HepG2 (cell line): ENCODE results near the gene TMX3. TPM values are rescaled to one million over a fixed set of nuclear protein-coding genes. Genes with fewer than 3 reads are reported as not detected.

Experiments
- ATAC-seq: fragments of 200-7000 bp; cut with Tn5 transposase; 3 replicates; pipeline ENCODE4 v1.9.1; 2020; ENCODE audit warnings: mild to moderate bottlenecking, moderate library complexity
- BruUV-seq: library from RNA; stranded (reverse); fragments of 400-500 nt; replicated peaks from 2 replicates; lab custom pipeline; 2021; lab: Mats Ljungman, UMichigan
- CTCF ChIA-PET: fragments of 300-600 bp; formaldehyde crosslinking; extraction: SDS; loops from one replicate; lab custom pipeline; 2021; ENCODE audit warnings: low total read pairs, inconsistent platforms, low intra/inter-chr PET ratio; lab: Yijun Ruan, JAX
- POLR2A ChIA-PET: fragments of 350-600 bp; sonication (Branson Sonifier 250); formaldehyde crosslinking; loops from one replicate; lab custom pipeline; 2020; ENCODE audit warnings: antibody characterized with exemption, inconsistent platforms; lab: Yijun Ruan, JAX
- DNase-seq: peaks from one replicate; pipeline ENCODE4 v3.0.0-alpha.2; 2015; ENCODE audit warnings: low spot score
- FAIRE-seq: peaks from 3 replicates; lab custom pipeline; 2011; peaks lifted over from hg19 to GRCh38; lab: Jason Lieb, UNC
- H2AFZ ChIP-seq: one replicate; pipeline ENCODE4 v1.6.1; 2011; ENCODE audit warnings: low read length, inconsistent platforms
- H3K27ac ChIP-seq: fragments of 300-600 bp; 3 replicates; pipeline ENCODE4 v1.8.0; 2011; ENCODE audit warnings: mixed run types, mild to moderate bottlenecking, mixed read lengths, low read length, inconsistent platforms; ENCODE audit not compliant: insufficient read depth; ENCODE audit errors: extremely low read length
- H3K27me3 ChIP-seq, 2 experiments: fragments of 200-600 bp in 1 of 2; 2 replicates in 1 of 2; 3 replicates in 1 of 2; pipeline versions ENCODE4 v1.6.0 to v1.8.0; 2011; ENCODE audit warnings: low read length in 2 of 2, mild to moderate bottlenecking in 2 of 2, moderate library complexity in 2 of 2, inconsistent platforms in 1 of 2; ENCODE audit not compliant: insufficient read depth in 2 of 2, control insufficient read depth in 1 of 2
- H3K36me3 ChIP-seq, 2 experiments: fragments of 200-600 bp in 1 of 2; replicated peaks in 1 of 2; 2 replicates in 1 of 2; 3 replicates in 1 of 2; pipeline versions ENCODE4 v1.5.1 to v1.8.0; 2011; ENCODE audit warnings: low read length in 2 of 2, inconsistent platforms in 1 of 2; ENCODE audit not compliant: insufficient read depth in 2 of 2, control insufficient read depth in 1 of 2
- H3K4me1 ChIP-seq: 2 replicates; pipeline ENCODE4 v1.5.1; 2012; ENCODE audit warnings: low read length, inconsistent platforms; ENCODE audit not compliant: insufficient read depth
- H3K4me2 ChIP-seq: 2 replicates; pipeline ENCODE4 v1.6.0; 2011; ENCODE audit warnings: low read depth, low read length, inconsistent platforms
- H3K4me3 ChIP-seq, 3 experiments: fragments of 200-600 bp in 1 of 3; sonication (generic), shearing (Covaris generic) in 1 of 3; replicated peaks in 1 of 3; 2 replicates each; pipeline ENCODE4 v1.5.1; 2011 to 2016; ENCODE audit warnings: low read length in 3 of 3, inconsistent platforms in 2 of 3, low read depth in 2 of 3, mild to moderate bottlenecking in 2 of 3, control low read depth in 1 of 3, mixed read lengths in 1 of 3; ENCODE audit not compliant: insufficient read depth in 1 of 3
- H3K79me2 ChIP-seq: one replicate; pipeline ENCODE4 v1.6.1; 2011; ENCODE audit warnings: low read length, inconsistent platforms; ENCODE audit not compliant: insufficient read depth
- H3K9ac ChIP-seq: 2 replicates; pipeline ENCODE4 v1.6.0; 2011; ENCODE audit warnings: mild to moderate bottlenecking, low read depth, low read length, inconsistent platforms; ENCODE audit not compliant: insufficient read depth
- H3K9me3 ChIP-seq: 2 replicates; pipeline ENCODE4 v1.5.1; 2012; ENCODE audit warnings: mild to moderate bottlenecking, low read length
- H4K20me1 ChIP-seq: 2 replicates; pipeline ENCODE4 v1.6.0; 2011; ENCODE audit warnings: inconsistent platforms, mild to moderate bottlenecking, low read length, moderate library complexity; ENCODE audit not compliant: insufficient read depth
- ARHGAP35 ChIP-seq: sonication (generic); formaldehyde crosslinking; IDR thresholded peaks from 2 replicates; pipeline ENCODE4 v1.9.0; 2022; ENCODE audit warnings: mild to moderate bottlenecking, inconsistent platforms, moderate library complexity, missing genetic modification reagents, borderline replicate concordance
- ARID4A ChIP-seq: sonication (generic); formaldehyde crosslinking; IDR thresholded peaks from 2 replicates; pipeline ENCODE4 v1.5.0; 2020; ENCODE audit warnings: mild to moderate bottlenecking, missing genetic modification reagents, borderline replicate concordance
- CCDC6 ChIP-seq: sonication (generic); formaldehyde crosslinking; IDR thresholded peaks from 2 replicates; pipeline ENCODE4 v1.8.1; 2022; ENCODE audit warnings: mild to moderate bottlenecking, missing genetic modification reagents, moderate library complexity
- HOXD1 ChIP-seq: sonication (generic); formaldehyde crosslinking; IDR thresholded peaks from 2 replicates; pipeline ENCODE4 v1.5.0; 2020; ENCODE audit warnings: missing genetic modification reagents
- KLF15 ChIP-seq: sonication (generic); formaldehyde crosslinking; IDR thresholded peaks from 2 replicates; pipeline ENCODE4 v1.8.1; 2023; ENCODE audit warnings: borderline replicate concordance, mild to moderate bottlenecking, inconsistent platforms, missing genetic modification reagents, mixed read lengths
- MEF2D ChIP-seq: sonication (generic); formaldehyde crosslinking; IDR thresholded peaks from 2 replicates; pipeline ENCODE4 v1.5.1; 2020; ENCODE audit warnings: mild to moderate bottlenecking, missing genetic modification reagents
- MEIS1 ChIP-seq: sonication (generic); formaldehyde crosslinking; IDR thresholded peaks from 2 replicates; pipeline ENCODE4 v1.9.0; 2021; ENCODE audit warnings: mild to moderate bottlenecking, missing genetic modification reagents, moderate library complexity, borderline replicate concordance
- PPARG ChIP-seq: conservative IDR thresholded peaks from 2 replicates; pipeline ENCODE4 v1.6.1; 2016; ENCODE audit warnings: missing biosample characterization, missing genetic modification reagents
- TCF12 ChIP-seq, 2 experiments: fragments of 450-650 bp in 1 of 2; sonication (generic) in 1 of 2; formaldehyde crosslinking in 1 of 2; IDR thresholded peaks; 2 replicates each; pipeline versions ENCODE4 v1.6.1 to v1.8.0; 2017 to 2022; ENCODE audit warnings: antibody characterized with exemption in 1 of 2, mild to moderate bottlenecking in 1 of 2, missing genetic modification reagents in 1 of 2, moderate library complexity in 1 of 2
- TCF7 ChIP-seq: sonication (generic); IDR thresholded peaks from 2 replicates; pipeline ENCODE4 v1.6.1; 2016; ENCODE audit warnings: antibody characterized with exemption, low read depth
- TEAD2 ChIP-seq: sonication (generic); formaldehyde crosslinking; IDR thresholded peaks from 2 replicates; pipeline ENCODE4 v1.9.0; 2021; ENCODE audit warnings: missing genetic modification reagents
- ZBTB37 ChIP-seq: sonication (generic); formaldehyde crosslinking; IDR thresholded peaks from 2 replicates; pipeline ENCODE4 v1.4.0; 2020; ENCODE audit warnings: mild to moderate bottlenecking, missing genetic modification reagents
- ZNF232 ChIP-seq: sonication (generic); formaldehyde crosslinking; IDR thresholded peaks from 2 replicates; pipeline ENCODE4 v1.4.0; 2020; ENCODE audit warnings: missing genetic modification reagents, borderline replicate concordance
- ZNF570 ChIP-seq: sonication (generic); formaldehyde crosslinking; IDR thresholded peaks from 2 replicates; pipeline ENCODE4 v1.4.0; 2020; ENCODE audit warnings: mild to moderate bottlenecking, missing genetic modification reagents, borderline replicate concordance
- ZNF710 ChIP-seq: sonication (generic); formaldehyde crosslinking; IDR thresholded peaks from 2 replicates; pipeline ENCODE4 v1.5.0; 2020; ENCODE audit warnings: mild to moderate bottlenecking, missing genetic modification reagents, borderline replicate concordance
- ZNF879 ChIP-seq: sonication (generic); formaldehyde crosslinking; IDR thresholded peaks from 2 replicates; pipeline ENCODE4 v1.8.1; 2023; ENCODE audit warnings: missing genetic modification reagents
- WGBS: methylation state at CpG from one replicate; pipeline ENCODE4 v1.1.6; 2017; ENCODE audit warnings: low lambda C conversion rate; 5-methylcytosine and 5-hydroxymethylcytosine counted together
- in situ Hi-C: cut with HindIII; loops from 2 replicates; pipeline ENCODE4 v1.10.0; 2017; ENCODE audit warnings: low pct_unique_long_range_greater_than_20kb; ENCODE audit not compliant: extremely low pct_ligation_motif_present
- intact Hi-C: fragments of 100-400 bp; cut with micrococcal nuclease; formaldehyde crosslinking; loops from one replicate; pipeline ENCODE4 v1.10.0; 2022; ENCODE audit not compliant: unreplicated experiment
- polyA plus RNA-seq, 8 experiments: library from polyadenylated mRNA; depleted of rRNA in 3 of 8; stranded (reverse) in 7 of 8; unstranded in 1 of 8; fragments of >200 nt; fragmentation: Illumina TruSeq in 4 of 8; extraction: Trizol in 4 of 8; gene quantifications; 2 replicates each; pipeline versions ENCODE4 v1.2.1 to v1.2.3, GENCODE V29; 2011 to 2016; ENCODE audit warnings: low read depth in 4 of 8, missing spikeins in 1 of 8, mixed read lengths in 1 of 8; ENCODE audit not compliant: insufficient read depth in 1 of 8
- total RNA-seq, 5 experiments: library from RNA; depleted of rRNA; stranded (reverse); fragments of >200 nt; fragmentation: Illumina TruSeq; extraction: Trizol; gene quantifications; 2 replicates each; pipeline ENCODE4 v1.2.3, GENCODE V29; 2016; ENCODE audit warnings: low read depth in 1 of 5

TMX3 gene
- total and polyA plus RNA-seq, 2 of the 13 experiments (the other 11 are each of a cell fraction or from before 2014, with no cell fraction given): 12.9 to 25.0 TPM

GRCh38 chr18:68667121-68667520, 47.8 kb downstream of the TMX3 start:
- intact Hi-C loops: no loop called here
- ATAC-seq (no peak), DNase-seq (no peak), FAIRE-seq (no peak)
- ChIA-PET POLR2A (no interaction called here), CTCF (no interaction called here)
- H3K27me3 ChIP-seq: no peaks in the 10 kb centered on the region
- H3K79me2 ChIP-seq: no peaks in the 10 kb centered on the region
- no peak overlapping the region for H2AFZ ChIP-seq
- 11% methylated on average over 5 of the region's 5 CpGs for WGBS
- H3K4me1 ChIP-seq: no peaks in the 10 kb centered on the region
- H3K4me3 ChIP-seq: no peak overlapping the region
- no peak overlapping the region for H3K4me2 ChIP-seq
- no TSS peak for BruUV-seq
- H3K9ac ChIP-seq: no peak overlapping the region
- no peaks in the 10 kb centered on the region for H3K9me3 ChIP-seq
- no peaks in the 10 kb centered on the region for H4K20me1 ChIP-seq
- no peaks in the 10 kb centered on the region for H3K36me3 ChIP-seq
- H3K27ac ChIP-seq: no peak overlapping the region
- in situ Hi-C loops: loop anchor here (10.0 kb wide), 1 partner anchor 1452 kb away; no protein-coding TSS in a partner anchor
- TF ChIP-seq ARID4A (CRISPR knock-in tag): no peak
- TF ChIP-seq ZBTB37 (CRISPR knock-in tag): no peak
- no peak for TF ChIP-seq ZNF879
- no peak for TF ChIP-seq TCF12 (IDR thresholded peaks at IDR 0.05)
- no peak for TF ChIP-seq TCF12 (CRISPR knock-in tag; IDR thresholded peaks at IDR 0.05)
- no peak for TF ChIP-seq TEAD2 (CRISPR knock-in tag)
- no peak for TF ChIP-seq TCF7
- no peak for TF ChIP-seq ZNF232 (CRISPR knock-in tag)
- TF ChIP-seq PPARG (CRISPR knock-in tag): no peak
- no peak for TF ChIP-seq KLF15 (CRISPR knock-in tag)
- no peak for TF ChIP-seq MEIS1
- TF ChIP-seq ARHGAP35 (CRISPR knock-in tag): no peak
- TF ChIP-seq HOXD1 (CRISPR knock-in tag): no peak
- TF ChIP-seq ZNF570 (CRISPR knock-in tag): no peak
- no peak for TF ChIP-seq ZNF710 (CRISPR knock-in tag)
- TF ChIP-seq MEF2D (CRISPR knock-in tag): no peak
- no peak for TF ChIP-seq CCDC6 (CRISPR knock-in tag)
